Trophoblast cell (in vitro differentiated cells and primary cell): ENCODE measurements around the gene SLC50A1.

Source experiments
- DNase-seq, 2 donors: peaks; one replicate each; pipeline ENCODE4 v3.0.0-alpha.2; 2016
- H2AFZ ChIP-seq: 2 replicates; pipeline ENCODE4 v1.6.1; 2013; ENCODE audit warnings: low read length, moderate library complexity, mild to moderate bottlenecking; ENCODE audit not compliant: insufficient read depth, poor library complexity
- H2AK5ac ChIP-seq: 2 replicates; pipeline ENCODE4 v1.6.1; 2013; ENCODE audit warnings: mild to moderate bottlenecking, low read length
- H2BK120ac ChIP-seq: 2 replicates; pipeline ENCODE4 v1.6.1; 2013; ENCODE audit warnings: low read length, mild to moderate bottlenecking, moderate library complexity; ENCODE audit not compliant: insufficient read depth, poor library complexity
- H2BK12ac ChIP-seq: 2 replicates; pipeline ENCODE4 v1.6.1; 2013; ENCODE audit warnings: mild to moderate bottlenecking, low read length, moderate library complexity
- H2BK5ac ChIP-seq: 2 replicates; pipeline ENCODE4 v1.6.1; 2013; ENCODE audit warnings: low read length, low read depth, moderate library complexity, mild to moderate bottlenecking; ENCODE audit not compliant: poor library complexity
- H3K14ac ChIP-seq: 2 replicates; pipeline ENCODE4 v1.6.1; 2013; ENCODE audit warnings: mild to moderate bottlenecking, low read length
- H3K18ac ChIP-seq: 2 replicates; pipeline ENCODE4 v1.6.1; 2013; ENCODE audit warnings: mild to moderate bottlenecking, low read length
- H3K23ac ChIP-seq: 2 replicates; pipeline ENCODE4 v1.6.1; 2013; ENCODE audit warnings: low read length
- H3K27ac ChIP-seq: 2 replicates; pipeline ENCODE4 v1.5.1; 2013; ENCODE audit warnings: low read depth, mild to moderate bottlenecking, inconsistent platforms, low read length, moderate library complexity
- H3K27me3 ChIP-seq: 2 replicates; pipeline ENCODE4 v1.6.1; 2013; ENCODE audit warnings: inconsistent platforms, mild to moderate bottlenecking, low read length, moderate library complexity; ENCODE audit not compliant: insufficient read depth
- H3K36me3 ChIP-seq, 2 experiments: 1 replicate in 1 of 2; 2 replicates in 1 of 2; pipeline ENCODE4 v1.6.1; 2013; ENCODE audit warnings: low read length in 2 of 2, mild to moderate bottlenecking in 2 of 2, moderate library complexity in 1 of 2; ENCODE audit not compliant: insufficient read depth in 2 of 2, control insufficient read depth in 1 of 2
- H3K4ac ChIP-seq: 2 replicates; pipeline ENCODE4 v1.6.1; 2013; ENCODE audit warnings: low read depth, mild to moderate bottlenecking, low read length, moderate library complexity
- H3K4me1 ChIP-seq, 2 experiments: 1 replicate in 1 of 2; 2 replicates in 1 of 2; pipeline ENCODE4 v1.6.1; 2013; ENCODE audit warnings: low read length in 2 of 2, mild to moderate bottlenecking in 2 of 2, moderate library complexity in 1 of 2; ENCODE audit not compliant: insufficient read depth in 2 of 2, control insufficient read depth in 1 of 2
- H3K4me2 ChIP-seq: 2 replicates; pipeline ENCODE4 v1.6.1; 2013; ENCODE audit warnings: inconsistent platforms, mild to moderate bottlenecking, low read length, moderate library complexity
- H3K4me3 ChIP-seq: 2 replicates; pipeline ENCODE4 v1.5.1; 2013; ENCODE audit warnings: mild to moderate bottlenecking, low read depth, low read length, inconsistent platforms
- H3K79me1 ChIP-seq: one replicate; pipeline ENCODE4 v1.6.1; 2013; ENCODE audit warnings: low read length
- H3K79me2 ChIP-seq: 2 replicates; pipeline ENCODE4 v1.6.1; 2013; ENCODE audit warnings: low read length, mild to moderate bottlenecking; ENCODE audit not compliant: control insufficient read depth, insufficient read depth, poor library complexity
- H3K9ac ChIP-seq: 2 replicates; pipeline ENCODE4 v1.6.1; 2013; ENCODE audit warnings: mild to moderate bottlenecking, low read length
- H3K9me3 ChIP-seq: 2 replicates; pipeline ENCODE4 v1.6.1; 2013; ENCODE audit warnings: low read depth, mild to moderate bottlenecking, control low read depth, inconsistent platforms, low read length; ENCODE audit not compliant: insufficient read depth
- H4K12ac ChIP-seq: 2 replicates; pipeline ENCODE4 v1.6.1; 2013; ENCODE audit warnings: low read depth, mild to moderate bottlenecking, low read length, moderate library complexity
- H4K8ac ChIP-seq: 2 replicates; pipeline ENCODE4 v1.6.1; 2013; ENCODE audit warnings: low read depth, mild to moderate bottlenecking, low read length, moderate library complexity
- H4K91ac ChIP-seq: one replicate; pipeline ENCODE4 v1.6.1; 2013; ENCODE audit warnings: low read depth, mild to moderate bottlenecking, low read length, moderate library complexity
- WGBS: extraction: QIAGEN DNeasy Blood & Tissue Kit; methylation state at CpG from one replicate; pipeline ENCODE4 v1.1.7; 2013; ENCODE audit warnings: missing lambda C conversion rate; ENCODE audit not compliant: insufficient read length, insufficient coverage; ENCODE audit errors: extremely low coverage; 5-methylcytosine and 5-hydroxymethylcytosine counted together

SLC50A1 gene

GRCh38 chr1:155137154-155137949 is 1.7 kb downstream of the SLC50A1 start:
- H4K12ac ChIP-seq, result peak overlapping the region; percentile 6
- peak overlapping the region; percentile 9 for H2BK120ac ChIP-seq
- H3K23ac ChIP-seq, result no peak overlapping the region
- H4K91ac ChIP-seq, result peak overlapping the region; percentile 31
- H3K14ac ChIP-seq, result peak overlapping the region; percentile 75
- H2AK5ac ChIP-seq, result peak overlapping the region; percentile 5
- H2BK5ac ChIP-seq, result peak overlapping the region; percentile 10
- no peaks in the 10 kb centered on the region for H3K27me3 ChIP-seq
- peak overlapping the region; percentile 26 for H3K18ac ChIP-seq
- peaks cover 14% of the 10 kb centered on the region for H3K79me2 ChIP-seq
- H3K4me3 ChIP-seq, result no peak overlapping the region
- no peak overlapping the region for H3K9ac ChIP-seq
- no peak for DNase-seq
- no peak overlapping the region for H3K27ac ChIP-seq
- peak overlapping the region; percentile 7 for H3K4ac ChIP-seq
- peaks cover 26 to 33% of the 10 kb centered on the region in 2 experiments for H3K36me3 ChIP-seq
- H2AFZ ChIP-seq, result no peak overlapping the region
- H3K79me1 ChIP-seq, result peaks cover 20% of the 10 kb centered on the region
- no CpG with 5 or more reads among the region's 6 CpGs for WGBS
- peak overlapping the region; percentile 47 for H3K4me2 ChIP-seq
- H3K9me3 ChIP-seq, result no peaks in the 10 kb centered on the region
- peak overlapping the region; percentile 14 for H2BK12ac ChIP-seq
- H3K4me1 ChIP-seq, result peaks cover 20 to 24% of the 10 kb centered on the region in 2 experiments
- H4K8ac ChIP-seq, result peak overlapping the region; percentile 15

GRCh38 chr1:155139895-155140629 is 4.4 kb downstream of the SLC50A1 start, which contains the start of gene DPM3:
TSS of gene DPM3 (minus strand) at chr1:155140531. CDS start at chr1:155140240, 291 bp downstream.
- H3K36me3 ChIP-seq, result peaks cover 8 to 10% of the 10 kb centered on the region in 2 experiments
- H2BK5ac ChIP-seq, result peak within 1 kb of the TSS; percentile 46
- no peaks in the 10 kb centered on the region for H3K9me3 ChIP-seq
- H4K91ac ChIP-seq, result peak within 1 kb of the TSS; percentile 86
- peak within 1 kb of the TSS; percentile 96 for H3K4me2 ChIP-seq
- H4K12ac ChIP-seq, result peak within 1 kb of the TSS; percentile 84
- no peak within 1 kb of the TSS for H2BK12ac ChIP-seq
- peak within 1 kb of the TSS; percentile 48 for H3K14ac ChIP-seq
- H3K79me1 ChIP-seq, result peaks cover 20% of the 10 kb centered on the region
- peak within 1 kb of the TSS; percentile 95 for H2AK5ac ChIP-seq
- peaks cover 14% of the 10 kb centered on the region for H3K79me2 ChIP-seq
- H3K4me1 ChIP-seq, result peaks cover 7 to 10% of the 10 kb centered on the region in 2 experiments
- peak within 1 kb of the TSS; percentile 51 for H3K18ac ChIP-seq
- WGBS, result no CpG with 5 or more reads among the region's 42 CpGs
- DNase-seq, result peak; percentile 70 to 86
- H3K27me3 ChIP-seq, result no peaks in the 10 kb centered on the region
- peak within 1 kb of the TSS; percentile 49 for H3K27ac ChIP-seq
- peak within 1 kb of the TSS; percentile 91 for H4K8ac ChIP-seq
- no peak within 1 kb of the TSS for H3K23ac ChIP-seq
- peak within 1 kb of the TSS; percentile 85 for H3K4ac ChIP-seq
- peak within 1 kb of the TSS; percentile 74 for H2BK120ac ChIP-seq
- peak within 1 kb of the TSS; percentile 96 for H2AFZ ChIP-seq
- peak within 1 kb of the TSS; percentile 84 for H3K9ac ChIP-seq
- peak within 1 kb of the TSS; percentile 77 for H3K4me3 ChIP-seq

- Histone ChIP-seq H3K79me1 (peaks cover 16% of the 10 kb centered on the region), H3K4me2 (peak overlapping the region; percentile 96), H4K12ac (peak overlapping the region; percentile 37), H3K27ac (no peak overlapping the region), H3K27me3 (no peaks in the 10 kb centered on the region), H3K79me2 (peaks cover 12% of the 10 kb centered on the region), H3K9ac (no peak overlapping the region), H2AK5ac (no peak overlapping the region), H2BK12ac (no peak overlapping the region), H3K4ac (no peak overlapping the region), H3K36me3 (peaks cover 7 to 10% of the 10 kb centered on the region in 2 experiments), H4K8ac (peak overlapping the region; percentile 87), H3K9me3 (no peaks in the 10 kb centered on the region), H3K14ac (no peak overlapping the region), H2BK120ac (no peak overlapping the region), H3K18ac (peak overlapping the region; percentile 51), H4K91ac (no peak overlapping the region), H2AFZ (peak overlapping the region; percentile 96), H3K4me1 (peaks cover 7 to 10% of the 10 kb centered on the region in 2 experiments), H3K4me3 (no peak overlapping the region), H2BK5ac (no peak overlapping the region), H3K23ac (no peak overlapping the region)
- DNase-seq, result no peak
- WGBS, result 100% methylated on average over 2 of the region's 11 CpGs
These were observed 4.9 kb downstream of the SLC50A1 start for GRCh38 chr1:155140630-155140953.

- no peak overlapping the region for H3K23ac ChIP-seq
- no peak overlapping the region for H4K12ac ChIP-seq
- peaks cover 8% of the 10 kb centered on the region for H3K79me1 ChIP-seq
- no peaks in the 10 kb centered on the region for H3K9me3 ChIP-seq
- peaks cover 7 to 10% of the 10 kb centered on the region in 2 experiments for H3K36me3 ChIP-seq
- WGBS, result no CpG with 5 or more reads among the region's 7 CpGs
- no peak overlapping the region for H3K4me3 ChIP-seq
- DNase-seq, result no peak
- H4K91ac ChIP-seq, result no peak overlapping the region
- H2AFZ ChIP-seq, result no peak overlapping the region
- H2BK12ac ChIP-seq, result no peak overlapping the region
- H3K4me1 ChIP-seq, result peaks cover 5 to 8% of the 10 kb centered on the region in 2 experiments
- no peak overlapping the region for H3K4me2 ChIP-seq
- no peak overlapping the region for H3K27ac ChIP-seq
- H3K27me3 ChIP-seq, result no peaks in the 10 kb centered on the region
- H4K8ac ChIP-seq, result no peak overlapping the region
- no peak overlapping the region for H2AK5ac ChIP-seq
- peaks cover 8% of the 10 kb centered on the region for H3K79me2 ChIP-seq
- H2BK120ac ChIP-seq, result no peak overlapping the region
- no peak overlapping the region for H3K9ac ChIP-seq
- no peak overlapping the region for H3K18ac ChIP-seq
- H2BK5ac ChIP-seq, result no peak overlapping the region
- no peak overlapping the region for H3K14ac ChIP-seq
- H3K4ac ChIP-seq, result no peak overlapping the region
These were observed 6.1 kb downstream of the SLC50A1 start for GRCh38 chr1:155141749-155142148.
